Erythroblast (primary cell): ENCODE measurements around the gene NPAS2.

ENCODE experiments used
- GATA1 ChIP-seq: IDR thresholded peaks from 2 replicates; pipeline ENCODE4 v1.6.1; 2011; ENCODE audit warnings: low read depth, mild to moderate bottlenecking, control low read depth, low read length, moderate library complexity
- POLR2A ChIP-seq: IDR thresholded peaks from 2 replicates; pipeline ENCODE4 v1.6.1; 2011; ENCODE audit warnings: mild to moderate bottlenecking, low read length

DNA sequence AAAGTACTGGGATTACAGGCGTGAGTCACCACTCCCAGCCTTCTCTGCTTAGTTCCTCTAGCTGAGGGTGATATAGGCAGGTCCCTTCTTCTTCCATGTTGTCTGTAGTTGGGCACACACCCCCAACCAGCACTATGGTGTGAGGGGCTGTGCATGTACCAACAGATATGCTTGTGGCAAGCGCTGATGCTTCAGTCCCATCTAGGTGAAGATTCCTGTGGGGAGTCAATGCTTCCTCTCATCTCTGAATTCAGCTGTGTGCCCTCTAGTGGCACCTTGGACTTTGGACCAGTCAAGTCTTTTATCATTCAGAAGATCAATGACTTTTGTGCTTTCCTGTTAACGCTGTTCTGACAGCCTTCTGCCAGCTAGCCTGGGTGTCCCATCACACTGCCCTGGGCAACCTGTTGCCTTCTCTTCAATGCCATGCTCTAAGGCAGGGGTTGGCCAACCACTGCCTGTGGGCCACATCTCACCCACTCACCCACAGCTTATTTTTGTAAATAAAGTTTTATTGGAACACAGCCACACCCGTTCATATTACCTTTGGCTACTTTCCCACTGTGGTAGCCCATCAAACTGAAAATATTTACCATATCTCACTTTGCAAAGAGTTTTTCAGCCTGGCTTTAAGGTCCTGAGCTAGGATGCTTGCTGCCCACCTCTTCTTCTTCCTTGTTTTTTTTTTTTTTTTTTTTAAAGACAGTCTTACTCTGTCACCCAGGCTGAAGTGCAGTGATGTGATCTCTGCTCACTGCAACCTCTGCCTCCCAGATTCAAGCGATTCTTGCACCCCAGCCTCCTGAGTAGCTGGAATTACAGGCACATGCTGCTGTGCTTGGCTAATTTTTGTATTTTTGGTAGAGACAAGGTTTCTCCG, 51.0 kb downstream of the NPAS2 start:
- TF ChIP-seq POLR2A (no peak), GATA1 (no peak)
